ENCODE measurements around the gene MT3.

Gene MT3

DNA sequence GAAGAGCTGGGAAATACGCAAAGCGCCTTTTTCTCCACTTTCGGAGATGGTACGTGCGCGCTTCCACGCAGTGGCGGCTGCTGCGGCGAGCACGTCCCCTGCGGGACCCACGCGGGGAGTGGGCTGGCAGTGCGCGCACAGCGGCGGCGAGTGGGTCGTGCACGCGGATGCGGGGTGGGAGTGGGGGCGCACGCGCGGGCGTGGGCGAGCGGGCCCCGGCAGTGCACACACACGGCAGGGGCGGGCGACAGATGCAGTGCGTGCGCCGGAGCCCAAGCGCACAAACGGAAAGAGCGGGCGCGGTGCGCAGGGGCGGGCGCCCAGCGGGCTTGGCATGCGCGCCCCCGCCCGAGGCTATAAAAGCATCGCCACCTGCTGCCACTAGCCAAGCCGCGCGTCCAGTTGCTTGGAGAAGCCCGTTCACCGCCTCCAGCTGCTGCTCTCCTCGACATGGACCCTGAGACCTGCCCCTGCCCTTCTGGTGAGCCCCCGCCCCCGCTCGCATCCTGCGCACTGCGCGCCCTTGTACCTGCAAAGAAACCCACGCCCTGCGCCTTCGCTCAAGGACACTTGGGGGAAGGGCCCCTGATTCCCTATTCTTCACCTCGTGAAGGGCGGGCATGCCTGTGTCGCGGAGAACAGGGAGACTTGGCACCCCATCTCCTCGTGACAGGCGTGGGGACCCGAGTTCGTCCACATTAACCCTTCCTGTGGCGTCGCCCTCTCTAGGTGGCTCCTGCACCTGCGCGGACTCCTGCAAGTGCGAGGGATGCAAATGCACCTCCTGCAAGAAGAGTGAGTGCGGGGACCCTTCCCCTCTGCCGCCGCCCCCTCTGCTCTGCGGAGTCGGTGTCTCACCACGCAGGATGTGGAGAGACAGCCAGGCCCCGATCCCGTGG lies at the start of gene MT3:
TSS of gene MT3 (plus strand) at position 388 of the 899 bp plus-strand sequence. CDS start at position 451, 63 bp downstream.
- no peak for DNase-seq (ENCODE audit: low read depth)

DNA sequence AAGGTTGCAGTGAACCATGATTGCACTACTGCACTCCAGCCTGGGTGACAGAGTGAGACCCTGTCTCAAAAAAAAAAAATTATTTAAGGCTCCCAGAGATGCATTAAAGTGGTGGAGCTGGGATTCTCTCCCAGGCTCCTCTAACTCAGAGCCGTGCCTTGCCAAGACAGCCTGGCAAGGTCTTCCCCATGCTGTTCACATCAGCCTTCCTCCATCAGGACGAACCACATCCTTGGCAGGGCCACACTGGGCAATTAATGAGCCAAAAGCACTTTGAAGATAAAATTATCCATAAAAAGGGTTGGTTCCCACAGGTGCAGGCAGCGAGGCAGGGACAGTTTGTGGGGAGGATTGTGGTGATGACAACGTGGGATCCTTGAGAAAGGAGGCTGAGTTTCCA lies 49.7 kb upstream of the MT3 start:
- no peak for DNase-seq (ENCODE audit: low read depth)

DNA sequence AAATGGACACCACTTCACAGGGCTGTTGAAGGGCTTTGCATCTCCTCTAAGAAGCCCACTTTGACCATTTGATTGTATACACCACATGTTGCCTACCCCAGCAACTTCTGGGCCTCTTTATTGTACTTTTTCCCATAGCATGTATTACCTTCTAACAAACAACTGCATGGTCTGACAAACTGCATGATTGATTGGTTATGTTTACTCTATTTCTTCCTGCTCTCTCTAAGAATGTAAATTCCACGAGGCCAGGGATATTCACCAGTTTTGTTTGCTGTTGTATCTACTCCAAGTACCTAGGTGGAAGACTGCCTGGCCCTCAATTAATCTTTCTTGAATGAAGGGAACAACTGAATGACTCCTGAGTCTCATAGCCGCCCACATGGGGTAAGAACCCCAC lies 47.3 kb upstream of the MT3 start:
- no peak for DNase-seq (ENCODE audit: low read depth)

DNA sequence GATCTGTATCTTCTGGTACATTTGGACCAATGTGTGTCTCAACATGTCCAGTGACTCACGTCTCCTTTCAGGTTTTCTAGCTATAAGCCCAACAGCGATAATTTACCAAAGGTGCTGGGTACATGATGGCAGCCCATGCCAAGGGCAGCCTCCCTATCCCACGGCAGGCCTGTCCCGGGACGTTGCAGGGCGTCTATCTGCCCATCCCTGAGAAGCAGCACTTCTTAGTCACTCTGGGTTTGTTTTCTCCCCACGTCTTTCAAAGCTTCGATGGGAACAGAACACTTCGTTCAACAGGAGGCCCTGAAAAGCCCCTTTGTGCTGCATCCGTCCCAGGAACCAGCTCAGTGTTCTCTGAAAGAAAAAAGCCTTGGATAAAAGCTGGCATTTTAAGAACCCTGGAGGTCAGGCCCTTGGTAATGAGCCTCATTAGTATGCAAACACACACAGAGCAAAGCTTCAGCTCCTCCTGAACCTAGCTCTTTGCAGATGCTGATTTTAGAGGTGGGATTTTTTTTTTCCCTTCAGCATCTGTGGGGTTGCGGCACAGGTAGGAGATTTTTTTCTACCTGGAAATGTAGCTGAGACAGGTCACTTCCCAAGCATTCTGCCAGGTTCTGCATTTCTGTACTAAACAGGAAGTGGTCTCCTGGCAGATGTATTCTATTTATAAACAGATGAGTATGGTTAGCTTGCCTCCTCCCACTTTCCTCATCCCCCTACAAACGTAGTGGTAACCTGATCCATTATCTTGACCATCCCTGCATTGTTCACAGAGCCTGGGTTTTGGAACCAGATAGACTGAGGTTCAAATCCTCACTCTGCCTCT lies 42.0 kb upstream of the MT3 start:
- peak; percentile 5 for DNase-seq (ENCODE audit: low read depth)

DNA sequence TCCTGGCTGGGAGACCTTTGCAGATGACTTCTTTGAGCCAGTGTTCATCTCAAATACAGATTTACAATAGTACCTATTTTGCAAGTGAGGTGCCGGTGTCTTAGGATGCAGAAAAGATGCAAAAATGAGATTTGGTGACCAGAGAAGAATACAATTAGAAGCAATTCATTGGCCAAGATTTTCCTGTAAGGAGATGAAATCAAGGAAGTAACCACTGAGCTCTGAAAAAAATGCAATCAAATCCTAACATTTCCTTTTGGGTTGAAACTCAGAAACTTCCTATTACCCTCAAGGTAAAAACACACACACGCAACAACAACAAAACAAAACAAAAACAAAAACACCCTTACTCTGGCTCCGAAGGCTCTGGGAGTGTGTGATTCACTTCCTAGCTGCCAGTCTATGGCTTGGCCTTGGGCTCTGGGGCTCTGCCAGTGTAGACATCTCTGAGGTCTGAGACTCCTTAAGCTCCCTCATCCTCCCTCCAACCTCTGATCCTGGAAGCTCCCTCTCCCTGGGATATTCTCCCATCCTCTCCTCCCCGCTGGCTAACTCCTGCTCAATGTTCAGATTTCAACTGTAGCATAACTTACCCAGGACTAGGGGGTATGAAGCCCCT lies 41.3 kb upstream of the MT3 start:
- no peak for DNase-seq (ENCODE audit: low read depth)

DNA sequence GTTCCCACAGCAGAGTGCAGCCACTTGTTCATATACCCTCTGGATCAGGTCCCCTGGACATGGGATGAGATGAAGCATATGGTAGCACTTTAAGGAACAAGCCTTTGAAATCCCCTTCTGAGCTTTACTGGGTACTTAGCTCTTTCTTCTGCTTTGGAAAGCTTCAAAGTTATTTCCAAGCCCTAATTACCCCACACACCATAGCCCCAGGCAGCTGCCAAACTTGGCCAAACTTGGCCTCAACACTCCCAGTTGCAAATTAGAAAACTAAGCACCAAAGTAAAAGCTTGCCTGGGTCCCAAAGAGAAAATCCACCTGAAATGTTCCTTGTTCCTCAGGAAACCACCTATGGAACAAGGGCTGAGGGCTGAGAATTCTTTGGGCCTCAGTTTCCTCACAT lies 40.2 kb upstream of the MT3 start:
- DNase-seq (ENCODE audit: low read depth), result no peak

DNA sequence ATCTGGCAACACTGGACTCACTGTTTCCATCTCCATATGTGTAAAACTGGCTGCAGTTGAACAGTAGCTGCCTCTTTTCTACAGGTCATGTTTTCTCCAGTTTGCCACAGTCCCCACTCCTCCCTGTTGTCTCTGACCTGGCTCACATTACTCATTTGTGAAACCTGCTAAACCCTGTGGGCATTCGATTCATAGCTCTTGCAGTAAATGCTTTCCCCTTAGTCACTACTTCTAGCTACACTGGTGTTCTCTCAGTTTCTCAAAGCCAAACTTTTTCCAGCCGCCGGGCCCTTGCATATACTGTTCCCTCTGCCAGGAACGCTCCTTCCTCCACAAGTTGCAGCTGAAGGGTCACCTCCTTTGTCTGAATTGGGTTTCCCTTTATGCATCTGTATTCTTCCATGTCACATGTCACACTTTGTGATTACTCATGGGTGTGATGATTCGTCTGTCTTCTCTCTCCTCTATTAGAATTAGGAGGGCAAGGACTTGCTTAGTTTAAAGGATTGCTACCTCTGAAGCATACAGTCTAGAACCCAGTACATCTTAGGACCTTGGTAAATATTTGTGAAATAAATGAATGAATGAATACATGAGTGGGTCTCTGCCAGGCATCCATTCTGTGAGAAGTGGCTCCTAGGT lies 39.5 kb upstream of the MT3 start:
- DNase-seq (ENCODE audit: low read depth), result no peak

DNA sequence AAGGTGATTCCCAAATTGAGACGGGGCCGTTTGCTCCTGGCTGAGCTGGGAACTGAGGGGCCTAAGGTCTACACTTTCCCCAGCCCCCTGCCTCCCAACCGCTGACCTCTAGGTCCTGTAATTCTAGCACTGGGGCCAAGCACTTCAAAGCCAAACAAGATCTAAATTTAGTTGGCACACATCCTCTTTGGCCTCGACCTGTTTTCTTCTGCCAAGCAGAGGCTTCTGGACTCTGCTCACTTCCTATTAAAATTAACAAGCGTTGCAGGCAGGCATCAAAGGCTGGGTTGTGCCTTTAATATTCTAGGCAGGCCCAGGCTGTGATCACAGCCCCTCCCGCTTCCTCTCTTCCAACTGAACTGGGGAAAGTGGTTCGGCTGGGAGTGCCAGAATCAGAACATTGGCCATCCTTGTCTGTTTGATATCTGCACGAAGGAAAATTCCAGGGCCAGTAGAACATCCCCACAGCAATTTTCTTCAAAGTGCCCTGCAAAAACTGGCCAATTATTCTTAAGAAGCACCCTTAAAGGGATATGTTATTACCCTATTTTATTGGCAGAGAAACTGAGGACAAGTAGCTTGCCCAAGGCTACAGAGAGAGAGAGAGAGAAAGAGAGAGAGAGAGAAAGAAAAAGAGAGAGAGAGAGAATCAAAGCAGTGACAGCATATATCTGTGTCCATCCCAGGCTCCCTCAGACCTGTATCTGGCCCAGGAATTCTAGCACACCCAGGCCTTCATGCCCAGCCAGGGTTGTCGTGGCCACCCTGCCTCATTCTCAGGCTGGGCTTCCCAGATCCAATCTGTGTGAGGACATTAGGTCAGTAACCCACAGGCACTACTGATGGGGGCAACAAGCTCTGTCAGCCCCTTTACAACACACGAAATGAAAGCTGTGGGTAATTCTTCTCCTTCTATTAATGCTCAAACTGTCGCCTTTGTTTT lies 37.3 kb upstream of the MT3 start:
- no peak for DNase-seq (ENCODE audit: low read depth)

DNA sequence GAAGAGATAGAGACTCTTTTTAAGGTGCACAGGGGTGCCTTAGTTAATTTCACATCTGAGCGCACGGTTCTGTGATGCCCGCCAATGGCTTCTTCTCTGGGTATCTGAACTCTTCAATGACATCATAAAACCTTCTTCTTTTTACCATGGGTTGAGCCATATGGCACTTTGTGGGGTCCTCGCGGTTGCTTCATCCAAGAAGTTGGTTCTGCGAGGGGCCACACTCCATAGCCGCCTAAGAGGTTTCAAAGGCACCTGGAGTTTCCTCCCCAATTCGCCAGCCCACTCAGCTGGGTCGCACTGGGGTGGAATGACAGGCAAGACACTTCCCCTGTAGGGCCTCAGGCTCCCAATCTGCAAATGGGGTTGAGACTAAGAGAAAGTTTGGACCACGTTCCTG lies 34.9 kb upstream of the MT3 start:
- no peak for DNase-seq (ENCODE audit: low read depth)

DNA sequence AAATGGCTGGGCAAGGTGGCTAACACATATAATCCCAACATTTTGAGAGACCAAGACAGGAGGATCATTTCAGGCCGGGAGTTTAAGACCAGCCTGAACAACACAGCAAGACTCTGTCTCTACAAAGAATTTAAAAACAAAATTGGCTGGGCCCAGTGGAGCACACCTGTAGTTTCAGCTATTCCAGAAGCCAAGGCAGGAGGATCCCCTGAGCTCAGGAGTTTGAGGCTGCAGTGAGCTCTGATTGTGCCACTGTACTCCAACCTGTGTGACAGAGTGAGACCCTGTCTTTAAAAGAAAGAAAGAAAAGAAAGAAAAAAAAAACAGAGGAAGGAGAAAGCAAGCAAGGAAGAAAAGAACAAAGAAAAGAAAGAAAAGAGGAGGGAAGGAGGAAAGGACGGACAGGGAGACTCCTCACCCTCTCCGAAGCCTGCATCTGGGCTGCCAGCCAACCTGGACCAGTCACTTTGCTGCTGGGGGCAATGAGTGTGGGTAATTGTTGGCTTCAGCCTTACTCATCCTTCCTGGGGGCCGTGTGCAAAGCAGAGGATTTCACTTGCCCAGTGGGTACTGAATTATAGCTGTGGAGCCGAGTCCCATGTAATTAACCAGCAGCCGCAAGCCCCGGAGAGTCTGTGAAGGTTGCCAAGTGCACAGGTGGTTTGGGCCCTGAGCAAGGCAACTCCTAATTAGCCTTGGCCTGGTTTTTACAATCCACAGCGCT lies 31.1 kb upstream of the MT3 start:
- DNase-seq (ENCODE audit: low read depth), result peak; percentile 23

DNA sequence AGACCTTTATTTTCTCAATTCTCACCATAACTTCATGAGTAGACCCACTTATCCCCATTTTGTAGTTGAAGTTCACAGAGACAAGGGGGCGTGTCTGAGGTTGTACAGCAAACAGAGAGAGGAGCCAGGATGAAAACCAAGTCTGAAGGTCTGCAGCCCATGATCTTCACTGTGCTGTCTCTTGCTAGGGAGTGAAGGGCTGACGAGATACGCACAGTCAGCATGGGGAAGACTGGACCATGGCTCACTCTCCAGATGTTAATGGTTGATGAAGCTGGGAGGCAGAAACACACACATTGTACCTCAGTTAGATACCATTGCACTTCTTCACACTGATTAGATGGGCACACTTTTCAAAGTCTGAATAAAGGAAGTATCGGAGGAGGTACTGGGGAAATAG lies 30.2 kb upstream of the MT3 start:
- no peak for DNase-seq (ENCODE audit: low read depth)

DNA sequence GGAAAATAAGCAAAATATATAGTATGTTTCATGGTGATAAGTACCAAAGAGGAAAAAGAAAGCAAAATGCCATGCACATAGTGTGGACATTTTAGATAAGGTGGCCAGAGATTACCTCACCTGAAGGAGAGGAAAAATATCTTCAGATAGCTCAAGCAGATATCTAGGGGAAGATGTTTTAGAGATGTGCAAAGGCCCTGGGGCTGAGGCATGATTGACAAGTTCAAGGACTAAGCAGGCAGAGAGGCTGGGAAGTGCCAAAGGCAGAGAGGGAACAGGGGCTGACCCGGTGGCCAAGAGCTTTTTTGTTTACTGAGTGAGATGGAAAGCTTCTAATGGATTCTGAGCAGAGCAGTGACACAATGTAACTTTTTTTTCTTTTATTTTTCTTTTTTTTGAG lies 28.9 kb upstream of the MT3 start:
- DNase-seq (ENCODE audit: low read depth), result no peak

DNA sequence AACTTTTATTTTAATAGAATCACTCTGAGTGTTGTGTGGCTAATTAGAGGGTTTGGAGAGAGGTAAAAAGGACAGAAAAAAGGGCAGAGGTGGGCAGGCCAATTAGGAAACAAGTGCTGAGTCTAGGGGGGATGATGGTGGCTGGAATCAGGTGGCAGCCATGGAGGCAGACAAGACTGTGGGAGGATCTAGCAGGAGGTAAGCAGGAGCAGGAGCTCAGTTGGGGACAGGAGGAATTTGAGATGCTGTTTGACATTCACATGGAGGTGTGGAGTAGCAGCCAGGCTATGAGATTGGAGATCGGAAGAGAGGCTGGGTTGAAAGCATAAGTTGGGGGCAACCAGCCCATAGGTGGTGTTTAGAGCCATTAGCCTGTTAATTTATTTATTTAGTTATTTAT lies 28.2 kb upstream of the MT3 start:
- no peak for DNase-seq (ENCODE audit: low read depth)

DNA sequence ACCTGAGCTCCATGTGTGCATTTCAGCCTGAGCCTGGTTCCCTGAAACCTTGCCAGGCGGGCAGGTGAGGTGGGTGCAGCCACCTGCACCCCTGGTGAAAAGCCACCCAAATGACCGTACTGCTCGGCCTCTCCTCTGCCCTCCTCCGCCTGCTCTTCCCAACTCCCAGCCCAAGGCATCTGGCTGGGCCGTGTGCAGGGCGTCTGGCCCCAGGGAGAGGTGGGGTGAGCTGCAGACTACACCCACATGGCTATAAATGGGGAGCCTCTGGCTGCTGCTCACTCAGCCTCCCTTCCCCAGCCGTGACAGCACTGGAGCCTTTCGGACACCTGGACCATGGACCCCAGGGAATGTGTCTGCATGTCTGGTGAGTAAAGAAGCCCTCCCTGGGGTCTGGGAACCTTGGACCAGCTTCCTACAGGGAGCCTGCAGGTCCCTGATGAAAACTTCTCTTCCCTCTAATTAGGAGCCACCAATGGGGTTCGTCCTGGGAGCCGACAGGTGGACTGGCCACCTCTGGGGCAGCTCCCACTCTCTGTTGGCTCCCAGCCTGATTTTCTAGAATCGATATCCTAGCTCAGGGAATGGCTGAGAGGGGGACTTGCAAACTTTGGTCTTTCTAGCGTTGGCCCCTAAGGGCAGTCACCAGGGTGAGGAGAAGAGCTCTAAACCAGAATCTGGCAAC lies 24.4 kb upstream of the MT3 start, which contains the start of gene MT4:
TSS of gene MT4 (plus strand) at position 281 of the 685 bp plus-strand sequence. CDS start at position 337, 56 bp downstream.
- no peak for DNase-seq (ENCODE audit: low read depth)

DNA sequence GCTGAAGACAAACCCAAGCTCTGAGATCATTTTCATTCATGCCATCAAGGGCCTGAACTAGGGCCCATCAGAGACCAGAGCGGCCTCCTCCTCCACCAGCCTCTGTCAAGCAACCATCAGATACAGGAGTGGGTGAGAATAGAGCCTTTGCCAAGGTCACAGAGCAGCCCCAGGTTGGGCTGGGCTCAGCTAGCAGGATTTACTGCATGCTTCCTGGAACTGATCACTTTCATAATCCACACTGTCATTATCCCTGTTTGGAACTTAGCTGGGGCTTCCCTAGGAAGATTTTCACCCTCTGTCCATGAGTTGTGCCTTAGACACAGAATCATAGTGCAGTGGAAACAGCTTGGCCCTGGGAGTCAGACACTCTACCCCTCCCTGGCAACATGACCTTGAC lies 19.4 kb upstream of the MT3 start:
- DNase-seq (ENCODE audit: low read depth), result no peak

DNA sequence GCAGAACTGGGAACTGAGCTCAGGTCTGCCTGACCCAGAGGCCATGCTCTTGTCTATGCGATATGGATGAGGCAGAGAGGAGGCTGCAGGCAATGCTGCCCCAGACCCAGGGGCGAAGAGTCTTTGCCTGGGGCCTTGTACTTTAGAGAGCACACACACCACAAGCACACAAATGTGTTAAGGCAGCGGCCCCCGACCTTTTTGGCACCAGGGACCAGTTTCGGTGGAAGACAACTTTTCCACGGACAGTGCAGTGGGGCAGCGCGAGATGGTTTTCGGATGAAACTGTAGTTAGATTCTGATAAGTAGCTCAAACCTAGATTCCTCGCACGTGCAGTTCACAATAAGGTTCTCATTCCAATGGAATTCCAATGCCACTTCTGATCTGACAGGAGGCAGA lies 17.8 kb upstream of the MT3 start:
- DNase-seq (ENCODE audit: low read depth), result no peak

DNA sequence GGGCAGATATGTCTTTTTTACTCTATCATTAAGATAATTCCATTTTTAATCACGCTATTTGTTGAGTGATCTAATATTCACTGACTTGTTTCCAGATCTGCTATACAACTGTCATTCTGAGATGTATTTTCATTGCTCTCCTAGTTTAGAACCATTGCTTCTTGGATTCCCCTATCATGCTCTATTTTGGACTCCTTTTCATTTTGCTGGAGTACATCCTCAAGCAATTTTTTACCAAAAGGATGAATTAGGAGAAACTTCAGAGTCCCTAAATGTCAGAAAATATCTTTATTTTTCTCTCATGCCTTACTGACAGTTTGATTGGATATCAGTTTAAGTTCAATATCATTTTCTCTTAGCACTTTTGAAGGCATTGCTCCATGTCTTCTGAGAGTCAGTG lies 14.7 kb upstream of the MT3 start:
- no peak for DNase-seq (ENCODE audit: low read depth)

DNA sequence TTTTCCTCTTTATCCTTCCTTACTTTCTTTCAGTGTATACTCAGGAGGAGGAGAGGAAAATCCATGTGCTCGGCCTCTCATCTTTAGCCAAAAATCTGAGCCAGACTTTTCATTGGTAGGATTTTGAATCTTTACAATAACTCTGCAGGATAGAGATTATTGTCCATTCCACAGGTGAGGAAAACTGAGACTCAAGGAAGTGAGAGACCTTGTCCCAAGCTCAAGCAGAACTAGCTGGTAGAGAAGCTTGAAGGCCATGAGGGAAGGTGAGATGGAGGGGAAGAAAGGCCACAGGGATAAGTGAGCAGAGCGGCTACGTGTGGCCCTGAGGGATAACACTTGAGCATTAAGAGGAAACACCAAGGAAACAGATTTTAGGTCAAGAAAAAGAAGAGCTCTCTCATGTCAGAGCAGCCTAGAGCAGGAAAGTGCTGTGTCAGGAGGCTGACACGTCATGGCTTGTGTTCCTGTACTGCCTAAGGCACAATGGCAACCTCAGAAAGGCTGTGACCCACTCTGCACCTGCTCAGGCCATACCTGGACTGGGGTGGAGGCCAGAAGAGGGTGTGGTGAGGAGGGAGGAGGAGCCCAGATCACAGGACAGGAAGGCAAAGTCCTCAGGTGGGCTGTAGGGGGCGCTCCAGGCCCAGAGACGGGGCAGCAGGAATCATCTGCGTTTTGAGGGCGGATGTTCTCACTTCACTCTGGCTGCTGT lies 12.6 kb upstream of the MT3 start:
- DNase-seq (ENCODE audit: low read depth), result peak; percentile 39

DNA sequence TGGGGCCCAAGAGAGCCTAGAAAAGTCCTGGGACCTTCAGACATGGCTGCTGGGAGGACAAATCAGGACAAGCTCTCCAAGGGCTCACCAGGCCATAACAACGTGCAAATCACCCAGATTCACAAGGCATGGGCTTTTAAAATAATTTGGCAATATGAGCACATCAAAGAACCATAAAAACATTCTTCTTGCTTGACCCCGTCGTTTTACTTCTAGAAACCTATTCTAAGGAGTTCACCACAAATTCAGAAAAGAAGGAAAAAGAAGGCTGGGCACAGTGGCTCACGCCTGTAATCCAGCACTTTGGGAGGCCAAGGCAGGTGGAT lies 12.1 kb upstream of the MT3 start:
- DNase-seq (ENCODE audit: low read depth), result no peak
